Activated T-cell treated with anti-CD3 and anti-CD28 coated beads, Interleukin-2, amount 50 U/mL, for 24 hours (primary cell): ENCODE data around the gene ATP8A1.

Experiments
- DNase-seq: peaks from one replicate; pipeline ENCODE4 v3.0.0-alpha.2; 2020
- H3K27ac Mint-ChIP-seq: 2 replicates; pipeline ENCODE4 v1.8.0; 2020; ENCODE audit warnings: mild to moderate bottlenecking, mixed read lengths
- H3K27me3 Mint-ChIP-seq: 2 replicates; pipeline ENCODE4 v1.8.0; 2020; ENCODE audit warnings: mixed read lengths
- H3K36me3 Mint-ChIP-seq: 2 replicates; pipeline ENCODE4 v1.8.0; 2020; ENCODE audit warnings: low read depth, mixed read lengths
- H3K4me1 Mint-ChIP-seq: 2 replicates; pipeline ENCODE4 v1.8.0; 2020; ENCODE audit warnings: low read depth, mixed read lengths
- H3K4me3 Mint-ChIP-seq: 2 replicates; pipeline ENCODE4 v1.8.0; 2020; ENCODE audit warnings: mild to moderate bottlenecking, moderate library complexity, mixed read lengths
- H3K9me3 Mint-ChIP-seq: 2 replicates; pipeline ENCODE4 v1.8.0; 2020; ENCODE audit warnings: mixed read lengths

ATP8A1 gene

DNA sequence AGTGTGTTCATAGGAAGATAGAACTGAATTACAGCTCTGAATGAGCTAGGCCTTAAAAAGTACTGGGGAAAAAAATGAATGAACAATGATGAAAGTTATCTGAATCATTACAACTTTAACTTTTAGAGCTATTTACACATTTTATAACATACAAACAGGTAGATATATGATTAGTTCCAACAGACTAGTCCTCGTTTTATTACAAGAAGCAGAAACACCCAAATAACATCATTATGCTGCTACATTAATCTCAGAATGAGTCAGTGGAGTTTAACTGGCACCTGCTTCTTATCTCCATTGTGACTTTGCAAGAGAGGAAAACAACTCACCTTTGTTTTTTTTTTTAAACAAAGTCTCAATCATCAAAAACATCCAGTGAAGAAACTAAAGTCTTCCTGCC is 15.2 kb downstream of the ATP8A1 start:
- Mint-ChIP-seq H3K36me3 (peaks cover 6% of the 10 kb centered on the region), H3K27me3 (no peaks in the 10 kb centered on the region), H3K4me1 (peaks cover 95% of the 10 kb centered on the region), H3K4me3 (peak overlapping the region; percentile 41), H3K27ac (peak overlapping the region; percentile 77), H3K9me3 (no peaks in the 10 kb centered on the region)
- no peak for DNase-seq

GRCh38 chr4:42641161-42641560 is 15.7 kb downstream of the ATP8A1 start:
- peak overlapping the region; percentile 77 for H3K27ac Mint-ChIP-seq
- DNase-seq: no peak
- H3K4me1 Mint-ChIP-seq: peaks cover 95% of the 10 kb centered on the region
- no peak overlapping the region for H3K4me3 Mint-ChIP-seq
- peaks cover 6% of the 10 kb centered on the region for H3K36me3 Mint-ChIP-seq
- no peaks in the 10 kb centered on the region for H3K27me3 Mint-ChIP-seq
- H3K9me3 Mint-ChIP-seq: no peaks in the 10 kb centered on the region

DNA sequence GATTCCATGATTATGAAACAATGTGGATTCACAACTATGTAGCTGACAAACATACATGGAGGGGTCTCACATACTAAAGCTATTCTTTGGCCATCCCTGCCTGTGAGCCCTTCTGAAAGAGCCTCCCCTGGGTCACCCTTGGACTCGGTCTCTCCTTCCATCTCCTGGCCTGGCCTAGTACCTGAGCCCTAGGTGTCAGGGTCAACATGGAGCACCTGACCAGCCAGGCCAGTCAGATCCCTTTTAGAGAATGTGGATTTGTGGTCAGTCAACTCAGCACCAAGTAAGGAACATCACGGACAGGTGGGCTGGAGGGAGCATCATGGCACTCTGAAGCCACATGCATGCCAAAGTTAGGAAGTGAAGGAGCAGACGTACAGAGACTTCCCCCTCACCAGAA is 16.3 kb downstream of the ATP8A1 start:
- H3K27ac Mint-ChIP-seq: peak overlapping the region; percentile 77
- no peak overlapping the region for H3K4me3 Mint-ChIP-seq
- peaks cover 94% of the 10 kb centered on the region for H3K4me1 Mint-ChIP-seq
- DNase-seq: no peak
- H3K9me3 Mint-ChIP-seq: no peaks in the 10 kb centered on the region
- H3K36me3 Mint-ChIP-seq: peaks cover 6% of the 10 kb centered on the region
- no peaks in the 10 kb centered on the region for H3K27me3 Mint-ChIP-seq

DNA sequence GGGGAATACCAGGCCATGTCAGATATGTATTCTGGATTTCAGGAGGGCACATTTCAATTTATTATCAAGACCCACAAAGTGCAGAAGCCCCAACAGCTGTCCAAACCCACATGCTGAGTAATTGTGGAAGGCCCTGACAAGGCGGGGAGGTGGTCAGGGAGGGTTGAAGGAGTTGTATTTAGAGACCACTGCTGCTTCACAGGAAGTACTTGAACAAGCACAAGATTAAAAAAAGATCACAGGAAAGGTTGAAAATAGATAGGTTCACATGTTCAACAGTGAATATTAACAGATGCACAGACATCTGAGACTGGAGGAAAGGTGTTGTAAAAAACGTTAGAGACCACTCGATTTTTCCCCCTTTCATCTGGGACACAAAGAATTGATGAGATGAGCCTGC is 17.9 kb downstream of the ATP8A1 start:
- DNase-seq: no peak
- Mint-ChIP-seq H3K4me1 (peaks cover 90% of the 10 kb centered on the region), H3K9me3 (no peaks in the 10 kb centered on the region), H3K27me3 (no peaks in the 10 kb centered on the region), H3K27ac (peak overlapping the region; percentile 81), H3K4me3 (peak overlapping the region; percentile 3), H3K36me3 (peaks cover under 1% of the 10 kb centered on the region)

GRCh38 chr4:42638321-42638720 is 18.6 kb downstream of the ATP8A1 start:
- no peak overlapping the region for H3K4me3 Mint-ChIP-seq
- no peaks in the 10 kb centered on the region for H3K27me3 Mint-ChIP-seq
- DNase-seq: no peak
- H3K9me3 Mint-ChIP-seq: no peaks in the 10 kb centered on the region
- H3K27ac Mint-ChIP-seq: no peak overlapping the region
- H3K36me3 Mint-ChIP-seq: no peaks in the 10 kb centered on the region
- peaks cover 90% of the 10 kb centered on the region for H3K4me1 Mint-ChIP-seq

GRCh38 chr4:42637867-42638266 is 19.0 kb downstream of the ATP8A1 start:
- H3K36me3 Mint-ChIP-seq: no peaks in the 10 kb centered on the region
- H3K4me1 Mint-ChIP-seq: peaks cover 90% of the 10 kb centered on the region
- H3K27ac Mint-ChIP-seq: no peak overlapping the region
- H3K9me3 Mint-ChIP-seq: no peaks in the 10 kb centered on the region
- no peaks in the 10 kb centered on the region for H3K27me3 Mint-ChIP-seq
- DNase-seq: no peak
- no peak overlapping the region for H3K4me3 Mint-ChIP-seq

DNA sequence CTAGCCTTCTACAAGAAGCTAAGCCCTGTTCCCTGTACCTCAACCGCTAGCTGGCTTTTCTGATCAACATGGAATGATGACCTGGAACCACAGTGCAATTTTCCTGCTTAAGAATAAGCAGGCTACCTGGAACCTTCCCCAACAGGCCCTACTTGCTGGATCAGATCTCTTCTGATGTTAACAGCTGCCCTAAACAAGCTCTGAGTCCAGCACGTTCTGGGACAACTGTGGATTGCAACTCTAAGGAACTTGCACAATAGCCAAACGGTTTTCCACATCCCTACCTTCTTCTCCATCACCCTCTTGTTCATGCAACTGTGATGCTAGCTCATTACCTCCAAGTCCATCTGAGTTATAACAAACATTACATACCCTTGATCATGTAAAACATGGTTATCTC is 19.8 kb downstream of the ATP8A1 start:
- Mint-ChIP-seq H3K27me3 (no peaks in the 10 kb centered on the region), H3K4me3 (no peak overlapping the region), H3K36me3 (peaks cover 2% of the 10 kb centered on the region), H3K4me1 (peaks cover 87% of the 10 kb centered on the region), H3K27ac (peak overlapping the region; percentile 35), H3K9me3 (no peaks in the 10 kb centered on the region)
- DNase-seq: no peak

GRCh38 chr4:42636645-42636949 is 20.3 kb downstream of the ATP8A1 start:
- no peak overlapping the region for H3K4me3 Mint-ChIP-seq
- no peaks in the 10 kb centered on the region for H3K9me3 Mint-ChIP-seq
- H3K27me3 Mint-ChIP-seq: no peaks in the 10 kb centered on the region
- no peak for DNase-seq
- H3K27ac Mint-ChIP-seq: no peak overlapping the region
- H3K4me1 Mint-ChIP-seq: peaks cover 87% of the 10 kb centered on the region
- peaks cover 7% of the 10 kb centered on the region for H3K36me3 Mint-ChIP-seq

GRCh38 chr4:42633605-42634388 is 23.1 kb downstream of the ATP8A1 start:
- no peaks in the 10 kb centered on the region for H3K9me3 Mint-ChIP-seq
- H3K4me1 Mint-ChIP-seq: peaks cover 88% of the 10 kb centered on the region
- no peak for DNase-seq
- peaks cover 18% of the 10 kb centered on the region for H3K36me3 Mint-ChIP-seq
- H3K27ac Mint-ChIP-seq: peak overlapping the region; percentile 61
- no peak overlapping the region for H3K4me3 Mint-ChIP-seq
- H3K27me3 Mint-ChIP-seq: no peaks in the 10 kb centered on the region

DNA sequence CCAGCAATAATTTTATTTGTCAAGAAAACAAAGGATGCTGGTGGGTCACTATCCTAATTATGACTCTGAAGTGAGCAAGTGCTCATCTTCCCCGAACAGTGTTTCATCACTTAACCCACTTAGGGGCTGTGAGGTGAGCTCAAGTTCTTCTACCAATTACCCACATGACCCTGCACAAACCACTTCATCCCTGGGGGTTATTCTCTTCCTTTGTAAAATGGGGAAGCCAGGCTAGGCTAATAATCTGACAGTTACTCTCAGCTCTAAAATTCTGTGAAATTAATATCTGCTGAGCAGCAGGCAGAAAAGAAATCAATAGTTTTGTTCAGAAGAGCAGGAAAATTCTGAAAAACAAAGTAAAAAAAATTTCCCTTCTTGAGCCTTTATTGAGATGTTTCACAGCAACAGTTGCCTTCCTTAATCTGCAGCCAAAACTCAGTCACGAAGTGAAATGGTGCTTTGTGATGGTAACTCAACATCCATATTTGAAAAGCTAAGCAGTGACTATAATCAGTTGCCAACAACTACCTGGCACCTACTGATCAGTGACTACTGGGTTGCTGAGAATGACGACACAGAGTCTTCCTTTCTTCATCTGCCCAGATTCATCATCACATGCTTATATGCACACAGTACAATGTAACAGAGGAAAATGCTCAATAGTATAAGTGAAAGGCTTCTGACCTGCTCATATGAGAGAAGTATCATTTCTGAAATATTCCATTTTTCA is 24.1 kb downstream of the ATP8A1 start:
- no peak overlapping the region for H3K4me3 Mint-ChIP-seq
- peaks cover 88% of the 10 kb centered on the region for H3K4me1 Mint-ChIP-seq
- no peaks in the 10 kb centered on the region for H3K9me3 Mint-ChIP-seq

GRCh38 chr4:42630908-42631307 is 26.0 kb downstream of the ATP8A1 start:
- DNase-seq: no peak
- Mint-ChIP-seq H3K9me3 (no peaks in the 10 kb centered on the region), H3K27ac (no peak overlapping the region), H3K27me3 (no peaks in the 10 kb centered on the region), H3K4me1 (peaks cover 87% of the 10 kb centered on the region), H3K36me3 (peaks cover 31% of the 10 kb centered on the region), H3K4me3 (no peak overlapping the region)

More for the DNA sequence above, 24.1 kb downstream of the ATP8A1 start:
- H3K36me3 Mint-ChIP-seq: peaks cover 19% of the 10 kb centered on the region
- H3K27ac Mint-ChIP-seq: peak overlapping the region; percentile 41
- DNase-seq: no peak
- H3K27me3 Mint-ChIP-seq: no peaks in the 10 kb centered on the region

- H3K9me3 Mint-ChIP-seq: no peaks in the 10 kb centered on the region
- peaks cover 78% of the 10 kb centered on the region for H3K4me1 Mint-ChIP-seq
- no peaks in the 10 kb centered on the region for H3K27me3 Mint-ChIP-seq
- DNase-seq: no peak
- H3K4me3 Mint-ChIP-seq: no peak overlapping the region
- H3K27ac Mint-ChIP-seq: peak overlapping the region; percentile 95
- H3K36me3 Mint-ChIP-seq: peaks cover 49% of the 10 kb centered on the region
These were observed 28.2 kb downstream of the ATP8A1 start for GRCh38 chr4:42628740-42629139.

GRCh38 chr4:42627885-42628646 is 28.8 kb downstream of the ATP8A1 start:
- Mint-ChIP-seq H3K27ac (peak overlapping the region; percentile 95), H3K4me1 (peaks cover 72% of the 10 kb centered on the region), H3K36me3 (peaks cover 55% of the 10 kb centered on the region), H3K27me3 (no peaks in the 10 kb centered on the region), H3K9me3 (peaks cover 2% of the 10 kb centered on the region), H3K4me3 (peak overlapping the region; percentile 61)
- DNase-seq: peak; percentile 47

DNA sequence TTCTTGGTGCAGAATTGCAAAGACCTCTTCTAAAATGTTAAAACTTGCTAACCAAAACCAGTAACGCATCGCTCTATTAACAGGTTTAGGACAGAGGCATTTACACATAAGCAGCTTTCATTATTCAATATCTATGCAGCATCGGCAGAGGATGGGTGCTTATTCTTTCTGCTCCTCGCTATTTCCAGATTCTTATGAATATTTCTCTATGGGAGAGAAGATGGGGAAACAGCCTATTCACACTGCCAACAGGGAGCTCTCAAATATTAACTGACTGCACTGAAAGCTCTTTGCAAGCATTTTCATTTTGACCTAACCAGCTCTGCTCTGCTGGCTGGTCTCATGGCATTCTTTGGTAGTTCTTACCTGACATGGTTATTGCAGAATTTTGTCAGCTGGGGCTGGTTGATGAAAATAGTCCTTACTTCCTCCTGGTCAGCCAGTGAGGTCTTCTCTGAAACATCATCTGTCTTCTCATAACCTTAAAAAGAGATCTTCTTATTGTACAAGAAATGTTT is 30.2 kb downstream of the ATP8A1 start:
- Mint-ChIP-seq H3K4me3 (peak overlapping the region; percentile 33), H3K27ac (peak overlapping the region; percentile 95), H3K4me1 (peaks cover 60% of the 10 kb centered on the region), H3K27me3 (no peaks in the 10 kb centered on the region), H3K9me3 (peaks cover 2% of the 10 kb centered on the region), H3K36me3 (peaks cover 61% of the 10 kb centered on the region)
- DNase-seq: no peak
